ENCODE data around the gene CENPP. TPM values are rescaled to one million over a fixed set of nuclear protein-coding genes. Genes with fewer than 3 reads are reported as not detected.

The CENPP gene
- total RNA-seq, 4 donors from 2014 or later: 0.88 to 12.0 (median 4.3) TPM

GRCh38 chr9:92639124-92639523 lies 313.4 kb downstream of the CENPP start:
- intact Hi-C loops (cut with DNase I; ENCODE audit: low total_unique reads): loop anchor here (5.0 kb wide), 2 partner anchors 302 to 502 kb away; no protein-coding TSS in a partner anchor
- H3K4me1 ChIP-seq: peaks cover 0 to 5% of the 10 kb centered on the region in 2 donors
- no peaks in the 10 kb centered on the region for H3K27me3 ChIP-seq
- no peak overlapping the region for H3K27ac ChIP-seq
- H3K36me3 ChIP-seq: no peaks in the 10 kb centered on the region
- H3K4me3 ChIP-seq: no peak overlapping the region
- DNase-seq: no peak
- no peak for TF ChIP-seq POLR2A (IDR thresholded peaks at IDR 0.05)
- TF ChIP-seq CTCF (IDR thresholded peaks at IDR 0.05): no peak
- H3K9me3 ChIP-seq: no peaks in the 10 kb centered on the region

GRCh38 chr9:92639791-92640271 lies 314.1 kb downstream of the CENPP start:
- no peaks in the 10 kb centered on the region for H3K27me3 ChIP-seq
- H3K36me3 ChIP-seq: no peaks in the 10 kb centered on the region
- intact Hi-C loops (cut with DNase I; ENCODE audit: low total_unique reads): loop anchor here (5.0 kb wide), 2 partner anchors 303 to 503 kb away; no protein-coding TSS in a partner anchor
- DNase-seq: peak in 1 of 2 donors; percentile 11
- no peak overlapping the region for H3K4me3 ChIP-seq
- H3K9me3 ChIP-seq: no peaks in the 10 kb centered on the region
- peaks cover 0 to 5% of the 10 kb centered on the region in 2 donors for H3K4me1 ChIP-seq
- no peak for TF ChIP-seq POLR2A (IDR thresholded peaks at IDR 0.05)
- no peak for TF ChIP-seq CTCF (IDR thresholded peaks at IDR 0.05)
- no peak overlapping the region for H3K27ac ChIP-seq

- intact Hi-C loops (cut with DNase I; ENCODE audit: low total_unique reads): no loop called here
- H3K9me3 ChIP-seq: no peaks in the 10 kb centered on the region
- DNase-seq: peak in 1 of 2 donors; percentile 16
- peaks cover 0 to 5% of the 10 kb centered on the region in 2 donors for H3K4me1 ChIP-seq
- peak overlapping the region; percentile 51 to 60 for H3K27ac ChIP-seq
- H3K4me3 ChIP-seq: no peak overlapping the region
- no peaks in the 10 kb centered on the region for H3K27me3 ChIP-seq
- TF ChIP-seq CTCF (IDR thresholded peaks at IDR 0.05) (no peak), POLR2A (IDR thresholded peaks at IDR 0.05) (no peak)
- H3K36me3 ChIP-seq: no peaks in the 10 kb centered on the region
Measured at GRCh38 chr9:92640398-92641091, 314.8 kb downstream of the CENPP start.

- H3K36me3 ChIP-seq: no peaks in the 10 kb centered on the region
- intact Hi-C loops (cut with DNase I; ENCODE audit: low total_unique reads): no loop called here
- peak in 1 of 2 donors; percentile 16 for DNase-seq
- H3K4me3 ChIP-seq: no peak overlapping the region
- H3K9me3 ChIP-seq: no peaks in the 10 kb centered on the region
- peaks cover 0 to 5% of the 10 kb centered on the region in 2 donors for H3K4me1 ChIP-seq
- TF ChIP-seq CTCF (IDR thresholded peaks at IDR 0.05) (no peak), POLR2A (IDR thresholded peaks at IDR 0.05) (no peak)
- no peaks in the 10 kb centered on the region for H3K27me3 ChIP-seq
- peak overlapping the region; percentile 51 to 60 for H3K27ac ChIP-seq
Measured at GRCh38 chr9:92641092-92641809, 315.5 kb downstream of the CENPP start.

- Histone ChIP-seq H3K27me3 (no peaks in the 10 kb centered on the region), H3K4me3 (no peak overlapping the region), H3K4me1 (peaks cover 0 to 5% of the 10 kb centered on the region in 2 donors), H3K36me3 (no peaks in the 10 kb centered on the region), H3K9me3 (no peaks in the 10 kb centered on the region), H3K27ac (peak overlapping the region; percentile 51 to 60)
- intact Hi-C loops (cut with DNase I; ENCODE audit: low total_unique reads): no loop called here
- peak in 1 of 2 donors; percentile 13 for DNase-seq
- no peak for TF ChIP-seq POLR2A (IDR thresholded peaks at IDR 0.05)
Measured at GRCh38 chr9:92642041-92642451, 316.3 kb downstream of the CENPP start.
